ENCODE data around the gene EDEM3.
"Not testable (repeated sequence)": the region's sequence is repeated elsewhere in the genome, so short reads cannot be mapped to it uniquely, and the experiment has no call there.

Gene EDEM3

GRCh38 chr1:184682956-184683355 is 71.7 kb downstream of the EDEM3 start:
- Histone ChIP-seq H3K9me3 (ENCODE audit: control insufficient read depth, low read length) (peaks cover 6% of the 10 kb centered on the region), H3K27ac (ENCODE audit: insufficient read depth, low read length, poor library complexity, severe bottlenecking) (no peak overlapping the region), H3K27me3 (replicated peaks; ENCODE audit: control insufficient read depth, insufficient read depth, low read length, poor library complexity, severe bottlenecking) (no peaks in the 10 kb centered on the region), H3K36me3 (ENCODE audit: control insufficient read depth, insufficient read depth, low read length) (no peaks in the 10 kb centered on the region), H3K4me1 (ENCODE audit: control insufficient read depth, insufficient read depth, low read length, poor library complexity, severe bottlenecking) (no peaks in the 10 kb centered on the region), H3K4me3 (ENCODE audit: insufficient read depth, low read depth, low read length, poor library complexity, severe bottlenecking) (no peak overlapping the region)
- no peak for DNase-seq

- H3K4me3 ChIP-seq (ENCODE audit: insufficient read depth, low read depth, low read length, poor library complexity, severe bottlenecking); H3K9me3 ChIP-seq (ENCODE audit: control insufficient read depth, low read length); H3K27me3 ChIP-seq (replicated peaks; ENCODE audit: control insufficient read depth, insufficient read depth, low read length, poor library complexity, severe bottlenecking); H3K36me3 ChIP-seq (ENCODE audit: control insufficient read depth, insufficient read depth, low read length); H3K27ac ChIP-seq (ENCODE audit: insufficient read depth, low read length, poor library complexity, severe bottlenecking); DNase-seq; H3K4me1 ChIP-seq (ENCODE audit: control insufficient read depth, insufficient read depth, low read length, poor library complexity, severe bottlenecking): not testable (repeated sequence)
These were observed 73.9 kb downstream of the EDEM3 start for GRCh38 chr1:184680611-184681225.

- H3K4me1 ChIP-seq (ENCODE audit: control insufficient read depth, insufficient read depth, low read length, poor library complexity, severe bottlenecking); H3K36me3 ChIP-seq (ENCODE audit: control insufficient read depth, insufficient read depth, low read length); DNase-seq: not testable (repeated sequence)
These were observed 75.2 kb downstream of the EDEM3 start for GRCh38 chr1:184679472-184679871.

GRCh38 chr1:184677344-184677743 is 77.3 kb downstream of the EDEM3 start:
- Histone ChIP-seq H3K9me3 (ENCODE audit: control insufficient read depth, low read length) (peaks cover 6% of the 10 kb centered on the region), H3K36me3 (ENCODE audit: control insufficient read depth, insufficient read depth, low read length) (no peaks in the 10 kb centered on the region), H3K27ac (ENCODE audit: insufficient read depth, low read length, poor library complexity, severe bottlenecking) (no peak overlapping the region), H3K4me1 (ENCODE audit: control insufficient read depth, insufficient read depth, low read length, poor library complexity, severe bottlenecking) (no peaks in the 10 kb centered on the region), H3K27me3 (replicated peaks; ENCODE audit: control insufficient read depth, insufficient read depth, low read length, poor library complexity, severe bottlenecking) (no peaks in the 10 kb centered on the region), H3K4me3 (ENCODE audit: insufficient read depth, low read depth, low read length, poor library complexity, severe bottlenecking) (no peak overlapping the region)
- no peak for DNase-seq

More at GRCh38 chr1:184679472-184679871, 75.2 kb downstream of the EDEM3 start:
- H3K27me3 ChIP-seq (replicated peaks; ENCODE audit: control insufficient read depth, insufficient read depth, low read length, poor library complexity, severe bottlenecking); H3K27ac ChIP-seq (ENCODE audit: insufficient read depth, low read length, poor library complexity, severe bottlenecking); H3K4me3 ChIP-seq (ENCODE audit: insufficient read depth, low read depth, low read length, poor library complexity, severe bottlenecking); H3K9me3 ChIP-seq (ENCODE audit: control insufficient read depth, low read length): not testable (repeated sequence)

- no peak overlapping the region for H3K4me3 ChIP-seq (ENCODE audit: insufficient read depth, low read depth, low read length, poor library complexity, severe bottlenecking)
- no peaks in the 10 kb centered on the region for H3K4me1 ChIP-seq (ENCODE audit: control insufficient read depth, insufficient read depth, low read length, poor library complexity, severe bottlenecking)
- H3K9me3 ChIP-seq (ENCODE audit: control insufficient read depth, low read length), result no peaks in the 10 kb centered on the region
- no peaks in the 10 kb centered on the region for H3K36me3 ChIP-seq (ENCODE audit: control insufficient read depth, insufficient read depth, low read length)
- no peaks in the 10 kb centered on the region for H3K27me3 ChIP-seq (replicated peaks; ENCODE audit: control insufficient read depth, insufficient read depth, low read length, poor library complexity, severe bottlenecking)
- no peak for DNase-seq
- H3K27ac ChIP-seq (ENCODE audit: insufficient read depth, low read length, poor library complexity, severe bottlenecking), result no peak overlapping the region
These were observed 81.4 kb downstream of the EDEM3 start for GRCh38 chr1:184673305-184673704.

GRCh38 chr1:184672013-184672726 is 82.5 kb downstream of the EDEM3 start:
- Histone ChIP-seq H3K27me3 (replicated peaks; ENCODE audit: control insufficient read depth, insufficient read depth, low read length, poor library complexity, severe bottlenecking) (no peaks in the 10 kb centered on the region), H3K36me3 (ENCODE audit: control insufficient read depth, insufficient read depth, low read length) (no peaks in the 10 kb centered on the region), H3K9me3 (ENCODE audit: control insufficient read depth, low read length) (no peaks in the 10 kb centered on the region), H3K4me3 (ENCODE audit: insufficient read depth, low read depth, low read length, poor library complexity, severe bottlenecking) (no peak overlapping the region), H3K27ac (ENCODE audit: insufficient read depth, low read length, poor library complexity, severe bottlenecking) (no peak overlapping the region), H3K4me1 (ENCODE audit: control insufficient read depth, insufficient read depth, low read length, poor library complexity, severe bottlenecking) (no peaks in the 10 kb centered on the region)
- DNase-seq, result no peak

- no peaks in the 10 kb centered on the region for H3K4me1 ChIP-seq (ENCODE audit: control insufficient read depth, insufficient read depth, low read length, poor library complexity, severe bottlenecking)
- H3K36me3 ChIP-seq (ENCODE audit: control insufficient read depth, insufficient read depth, low read length), result no peaks in the 10 kb centered on the region
- no peak overlapping the region for H3K4me3 ChIP-seq (ENCODE audit: insufficient read depth, low read depth, low read length, poor library complexity, severe bottlenecking)
- no peak for DNase-seq
- H3K9me3 ChIP-seq (ENCODE audit: control insufficient read depth, low read length), result no peaks in the 10 kb centered on the region
- peaks cover 3% of the 10 kb centered on the region for H3K27me3 ChIP-seq (replicated peaks; ENCODE audit: control insufficient read depth, insufficient read depth, low read length, poor library complexity, severe bottlenecking)
- H3K27ac ChIP-seq (ENCODE audit: insufficient read depth, low read length, poor library complexity, severe bottlenecking), result no peak overlapping the region
These were observed 85.3 kb downstream of the EDEM3 start for GRCh38 chr1:184669391-184669790.

- DNase-seq, result no peak
- no peak overlapping the region for H3K4me3 ChIP-seq (ENCODE audit: insufficient read depth, low read depth, low read length, poor library complexity, severe bottlenecking)
- H3K27me3 ChIP-seq (replicated peaks; ENCODE audit: control insufficient read depth, insufficient read depth, low read length, poor library complexity, severe bottlenecking), result peaks cover 11% of the 10 kb centered on the region
- H3K4me1 ChIP-seq (ENCODE audit: control insufficient read depth, insufficient read depth, low read length, poor library complexity, severe bottlenecking), result no peaks in the 10 kb centered on the region
- no peak overlapping the region for H3K27ac ChIP-seq (ENCODE audit: insufficient read depth, low read length, poor library complexity, severe bottlenecking)
- no peaks in the 10 kb centered on the region for H3K36me3 ChIP-seq (ENCODE audit: control insufficient read depth, insufficient read depth, low read length)
- no peaks in the 10 kb centered on the region for H3K9me3 ChIP-seq (ENCODE audit: control insufficient read depth, low read length)
These were observed 89.3 kb downstream of the EDEM3 start for GRCh38 chr1:184665360-184665759.

GRCh38 chr1:184664661-184665060 is 90.0 kb downstream of the EDEM3 start:
- H3K36me3 ChIP-seq (ENCODE audit: control insufficient read depth, insufficient read depth, low read length), result no peaks in the 10 kb centered on the region
- no peaks in the 10 kb centered on the region for H3K4me1 ChIP-seq (ENCODE audit: control insufficient read depth, insufficient read depth, low read length, poor library complexity, severe bottlenecking)
- no peaks in the 10 kb centered on the region for H3K9me3 ChIP-seq (ENCODE audit: control insufficient read depth, low read length)
- no peak for DNase-seq
- no peak overlapping the region for H3K4me3 ChIP-seq (ENCODE audit: insufficient read depth, low read depth, low read length, poor library complexity, severe bottlenecking)
- H3K27me3 ChIP-seq (replicated peaks; ENCODE audit: control insufficient read depth, insufficient read depth, low read length, poor library complexity, severe bottlenecking), result peaks cover 11% of the 10 kb centered on the region
- no peak overlapping the region for H3K27ac ChIP-seq (ENCODE audit: insufficient read depth, low read length, poor library complexity, severe bottlenecking)

- no peak overlapping the region for H3K4me3 ChIP-seq (ENCODE audit: insufficient read depth, low read depth, low read length, poor library complexity, severe bottlenecking)
- no peak overlapping the region for H3K27ac ChIP-seq (ENCODE audit: insufficient read depth, low read length, poor library complexity, severe bottlenecking)
- no peaks in the 10 kb centered on the region for H3K9me3 ChIP-seq (ENCODE audit: control insufficient read depth, low read length)
- no peaks in the 10 kb centered on the region for H3K4me1 ChIP-seq (ENCODE audit: control insufficient read depth, insufficient read depth, low read length, poor library complexity, severe bottlenecking)
- H3K36me3 ChIP-seq (ENCODE audit: control insufficient read depth, insufficient read depth, low read length), result no peaks in the 10 kb centered on the region
- no peak for DNase-seq
- H3K27me3 ChIP-seq (replicated peaks; ENCODE audit: control insufficient read depth, insufficient read depth, low read length, poor library complexity, severe bottlenecking), result peaks cover 11% of the 10 kb centered on the region
These were observed 90.5 kb downstream of the EDEM3 start for GRCh38 chr1:184664042-184664660.

All from effector memory CD4-positive, alpha-beta T cell (primary cell).